SK-N-SH treated with all-trans-retinoic acid at 6 μM for 48 hours (cell line): ENCODE measurements around the gene TUT7.

Experiments
- ATAC-seq: fragments of 200-7000 bp; cut with Tn5 transposase; 3 replicates; pipeline ENCODE4 v1.9.1; 2020; ENCODE audit warnings: mild to moderate bottlenecking, moderate library complexity
- ARNTL ChIP-seq: fragments of 450-650 bp; formaldehyde crosslinking; IDR thresholded peaks from 2 replicates; pipeline ENCODE4 v1.5.0; 2020; ENCODE audit warnings: low read depth, mild to moderate bottlenecking, moderate library complexity, borderline replicate concordance
- BACH2 ChIP-seq: fragments of 250-450 bp; sonication (Bioruptor Pico); IDR thresholded peaks from 2 replicates; pipeline ENCODE4 v1.9.0; 2021; ENCODE audit warnings: mild to moderate bottlenecking, borderline replicate concordance
- CREB5 ChIP-seq: fragments of 250-450 bp; sonication (Bioruptor Pico); IDR thresholded peaks from 2 replicates; pipeline ENCODE4 v1.5.1; 2020; ENCODE audit warnings: low read depth, mild to moderate bottlenecking, moderate library complexity
- CSDC2 ChIP-seq: fragments of 250-450 bp; sonication (Bioruptor Pico); IDR thresholded peaks from 2 replicates; pipeline ENCODE4 v1.5.0; 2020; ENCODE audit warnings: mild to moderate bottlenecking, moderate library complexity
- CSRNP3 ChIP-seq: fragments of 250-450 bp; sonication (Bioruptor Pico); IDR thresholded peaks from 2 replicates; pipeline ENCODE4 v1.5.1; 2021; ENCODE audit warnings: mild to moderate bottlenecking, moderate library complexity
- ESRRG ChIP-seq: fragments of 250-450 bp; sonication (Bioruptor Pico); IDR thresholded peaks from 2 replicates; pipeline ENCODE4 v1.6.1; 2021; ENCODE audit warnings: mild to moderate bottlenecking
- GLIS3 ChIP-seq: fragments of 250-450 bp; sonication (Bioruptor Pico); IDR thresholded peaks from 2 replicates; pipeline ENCODE4 v1.5.0; 2020; ENCODE audit warnings: mild to moderate bottlenecking, moderate library complexity
- ISL1 ChIP-seq: fragments of 250-450 bp; sonication (Bioruptor Pico); IDR thresholded peaks from 2 replicates; pipeline ENCODE4 v2.1.2; 2022; ENCODE audit warnings: mild to moderate bottlenecking, moderate library complexity
- OSR1 ChIP-seq: fragments of 250-450 bp; sonication (Bioruptor Pico); IDR thresholded peaks from 2 replicates; pipeline ENCODE4 v1.8.0; 2022; ENCODE audit warnings: moderate library complexity, mild to moderate bottlenecking, inconsistent platforms
- PATZ1 ChIP-seq: fragments of 250-450 bp; sonication (Bioruptor Pico); IDR thresholded peaks from 2 replicates; pipeline ENCODE4 v1.8.0; 2020; ENCODE audit warnings: mild to moderate bottlenecking, moderate library complexity, borderline replicate concordance
- POU6F1 ChIP-seq: fragments of 250-450 bp; sonication (Bioruptor Pico); IDR thresholded peaks from 2 replicates; pipeline ENCODE4 v1.8.0; 2021; ENCODE audit warnings: low read depth, mild to moderate bottlenecking, moderate library complexity, borderline replicate concordance
- PPARA ChIP-seq: fragments of 250-450 bp; sonication (Bioruptor Pico); IDR thresholded peaks from 2 replicates; pipeline ENCODE4 v1.5.0; 2020; ENCODE audit warnings: mild to moderate bottlenecking, borderline replicate concordance
- RARB ChIP-seq: fragments of 250-450 bp; sonication (Bioruptor Pico); IDR thresholded peaks from 2 replicates; pipeline ENCODE4 v1.8.0; 2021; ENCODE audit warnings: mild to moderate bottlenecking, moderate library complexity
- SNAI2 ChIP-seq: fragments of 250-450 bp; sonication (Bioruptor Pico); IDR thresholded peaks from 2 replicates; pipeline ENCODE4 v1.5.0; 2020; ENCODE audit warnings: mild to moderate bottlenecking, moderate library complexity
- TCF4 ChIP-seq: fragments of 250-450 bp; sonication (Bioruptor Pico); IDR thresholded peaks from 2 replicates; pipeline ENCODE4 v1.8.0; 2021; ENCODE audit warnings: mild to moderate bottlenecking, moderate library complexity, borderline replicate concordance
- TOX ChIP-seq: fragments of 250-450 bp; sonication (Bioruptor Pico); IDR thresholded peaks from 2 replicates; pipeline ENCODE4 v1.8.0; 2021; ENCODE audit warnings: mild to moderate bottlenecking, moderate library complexity, borderline replicate concordance
- ZC3H10 ChIP-seq: fragments of 250-450 bp; sonication (Bioruptor Pico); IDR thresholded peaks from 2 replicates; pipeline ENCODE4 v1.5.1; 2021; ENCODE audit warnings: mild to moderate bottlenecking, moderate library complexity
- ZFP3 ChIP-seq: fragments of 250-450 bp; sonication (Bioruptor Pico); IDR thresholded peaks from 2 replicates; pipeline ENCODE4 v1.5.0; 2020; ENCODE audit warnings: mild to moderate bottlenecking, moderate library complexity
- ZFP30 ChIP-seq: fragments of 450-650 bp; formaldehyde crosslinking; IDR thresholded peaks from 2 replicates; pipeline ENCODE4 v1.5.0; 2022; ENCODE audit warnings: mild to moderate bottlenecking, moderate library complexity
- ZNF565 ChIP-seq: fragments of 450-650 bp; formaldehyde crosslinking; conservative IDR thresholded peaks from 2 replicates; pipeline ENCODE4 v1.5.0; 2020; ENCODE audit warnings: low read depth, mild to moderate bottlenecking, moderate library complexity
- ZNF70 ChIP-seq: fragments of 450-650 bp; formaldehyde crosslinking; IDR thresholded peaks from 2 replicates; pipeline ENCODE4 v1.5.0; 2020; ENCODE audit warnings: mild to moderate bottlenecking, moderate library complexity
- ZNF8 ChIP-seq: fragments of 450-650 bp; formaldehyde crosslinking; IDR thresholded peaks from 2 replicates; pipeline ENCODE4 v1.5.0; 2020; ENCODE audit warnings: mild to moderate bottlenecking, moderate library complexity

The TUT7 gene

GRCh38 chr9:86328156-86328555 is 26.1 kb downstream of the TUT7 start:
- no peak for TF ChIP-seq ZNF565 (CRISPR knock-in tag)
- ATAC-seq, result no peak

- TF ChIP-seq GLIS3, result no peak
- TF ChIP-seq SNAI2 (CRISPR knock-in tag), result no peak
- TF ChIP-seq ZFP30 (CRISPR knock-in tag), result no peak
- TF ChIP-seq PATZ1 (CRISPR knock-in tag), result no peak
- TF ChIP-seq CSDC2, result no peak
- no peak for TF ChIP-seq BACH2 (CRISPR knock-in tag)
- no peak for TF ChIP-seq ZFP3 (CRISPR knock-in tag)
- TF ChIP-seq ZNF8, result no peak
- no peak for TF ChIP-seq RARB (CRISPR knock-in tag)
- TF ChIP-seq PPARA (CRISPR knock-in tag), result no peak
- TF ChIP-seq ISL1 (CRISPR knock-in tag), result no peak
- no peak for TF ChIP-seq ZNF565 (CRISPR knock-in tag)
- no peak for TF ChIP-seq ESRRG
- TF ChIP-seq ARNTL (CRISPR knock-in tag), result no peak
- no peak for ATAC-seq
Observed at GRCh38 chr9:86326536-86326935, 27.7 kb downstream of the TUT7 start.

- no peak for ATAC-seq
- no peak for TF ChIP-seq PATZ1 (CRISPR knock-in tag)
- TF ChIP-seq OSR1 (CRISPR knock-in tag), result no peak
- TF ChIP-seq ZNF70 (CRISPR knock-in tag), result no peak
- no peak for TF ChIP-seq ZNF565 (CRISPR knock-in tag)
- TF ChIP-seq TCF4 (CRISPR knock-in tag), result no peak
- TF ChIP-seq BACH2 (CRISPR knock-in tag), result no peak
- no peak for TF ChIP-seq ZFP3 (CRISPR knock-in tag)
- no peak for TF ChIP-seq ARNTL (CRISPR knock-in tag)
- TF ChIP-seq ZC3H10 (CRISPR knock-in tag), result no peak
- TF ChIP-seq ISL1 (CRISPR knock-in tag), result no peak
- no peak for TF ChIP-seq CREB5 (CRISPR knock-in tag)
- no peak for TF ChIP-seq PPARA (CRISPR knock-in tag)
- TF ChIP-seq RARB (CRISPR knock-in tag), result no peak
- TF ChIP-seq CSRNP3 (CRISPR knock-in tag), result no peak
- no peak for TF ChIP-seq ZNF8
- no peak for TF ChIP-seq ZFP30 (CRISPR knock-in tag)
Observed at GRCh38 chr9:86324901-86325300, 29.3 kb downstream of the TUT7 start.

- no peak for ATAC-seq
- TF ChIP-seq ZNF8, result no peak
- TF ChIP-seq BACH2 (CRISPR knock-in tag), result no peak
- TF ChIP-seq ZC3H10 (CRISPR knock-in tag), result no peak
- no peak for TF ChIP-seq ZNF70 (CRISPR knock-in tag)
- TF ChIP-seq TOX, result no peak
- TF ChIP-seq ARNTL (CRISPR knock-in tag), result no peak
- TF ChIP-seq TCF4 (CRISPR knock-in tag), result no peak
- TF ChIP-seq PPARA (CRISPR knock-in tag), result no peak
- no peak for TF ChIP-seq ZNF565 (CRISPR knock-in tag)
- TF ChIP-seq POU6F1 (CRISPR knock-in tag), result no peak
- no peak for TF ChIP-seq CSRNP3 (CRISPR knock-in tag)
- no peak for TF ChIP-seq ZFP3 (CRISPR knock-in tag)
- TF ChIP-seq SNAI2 (CRISPR knock-in tag), result no peak
- TF ChIP-seq CREB5 (CRISPR knock-in tag), result no peak
- no peak for TF ChIP-seq OSR1 (CRISPR knock-in tag)
- TF ChIP-seq ISL1 (CRISPR knock-in tag), result no peak
Observed at GRCh38 chr9:86324308-86324707, 29.9 kb downstream of the TUT7 start.
